SK-N-MC (cell line): ENCODE data around the gene BBIP1.

Experiments used
- EZH2 ChIP-seq: fragments of 200-600 bp; sonication (generic); IDR thresholded peaks from one replicate; pipeline ENCODE4 v1.6.1; 2017; ENCODE audit warnings: antibody characterized with exemption
- FOXP2 ChIP-seq: optimal IDR thresholded peaks from 2 replicates; pipeline ENCODE3; 2011; ENCODE audit warnings: mild to moderate bottlenecking, moderate library complexity; ENCODE audit not compliant: insufficient read depth; ENCODE audit errors: extremely low read length, control extremely low read depth
- POLR2AphosphoS5 ChIP-seq: IDR thresholded peaks from 2 replicates; pipeline ENCODE4 v1.6.1; 2012; ENCODE audit warnings: mild to moderate bottlenecking, low read depth, low read length, borderline replicate concordance

GRCh38 chr10:110853921-110854605 is 64.9 kb downstream of the BBIP1 start:
- TF ChIP-seq POLR2AphosphoS5 (no peak), EZH2 (no peak), FOXP2 (no peak)
